Right lobe of liver (tissue), 4 donors: ENCODE data around the gene TLE4.

ENCODE experiments used
- CTCF ChIP-seq, 4 donors: fragments of 200-600 bp in 3 of 4; fragments of 450-650 bp in 1 of 4; IDR thresholded peaks; one replicate each; pipeline versions ENCODE4 v1.5.1 to v1.8.0; 2016 to 2022; ENCODE audit warnings: antibody characterized with exemption in 4 of 4, mild to moderate bottlenecking in 2 of 4
- POLR2A ChIP-seq: fragments of 450-650 bp; IDR thresholded peaks from one replicate; pipeline ENCODE4 v1.6.1; 2017; ENCODE audit warnings: antibody characterized with exemption, mild to moderate bottlenecking
- donor health status: DM: no; HTN: no; CAD: no.
- donor health status: DM: no; HTN: no; CAD: no.
- donor health status: DM: no; HTN: yes; CAD: no.

GRCh38 chr9:79535534-79535933, 36.2 kb upstream of the TLE4 start:
- no peak for TF ChIP-seq CTCF (IDR thresholded peaks at IDR 0.05)
- no peak for TF ChIP-seq POLR2A
